HEK293 (cell line): ENCODE measurements around the gene RASA3.

Experiments
- CTCF ChIP-seq: fragments of 450-650 bp; formaldehyde crosslinking; IDR thresholded peaks from 2 replicates; pipeline ENCODE4 v1.5.1; 2016; ENCODE audit warnings: missing biosample characterization, missing genetic modification characterization
- SALL2 ChIP-seq: fragments of 450-650 bp; formaldehyde crosslinking; IDR thresholded peaks from 2 replicates; pipeline ENCODE4 v1.5.0; 2017; ENCODE audit warnings: missing biosample characterization, mild to moderate bottlenecking, missing genetic modification characterization, borderline replicate concordance
- SETDB1 ChIP-seq: IDR thresholded peaks from one replicate; pipeline ENCODE4 v1.6.1; 2017; ENCODE audit warnings: mild to moderate bottlenecking, low read length, moderate library complexity, mixed read lengths; ENCODE audit not compliant: insufficient read length
- YY1 ChIP-seq: fragments of 450-650 bp; formaldehyde crosslinking; IDR thresholded peaks from 2 replicates; pipeline ENCODE4 v1.5.1; 2018; ENCODE audit warnings: missing biosample characterization, missing genetic modification characterization
- ZBTB7A ChIP-seq: fragments of 450-650 bp; formaldehyde crosslinking; IDR thresholded peaks from 2 replicates; pipeline ENCODE4 v1.5.1; 2016; ENCODE audit warnings: low read depth, missing biosample characterization, missing genetic modification characterization
- ZNF121 ChIP-seq: fragments of 450-650 bp; formaldehyde crosslinking; IDR thresholded peaks from 2 replicates; pipeline ENCODE4 v1.5.1; 2016; ENCODE audit warnings: missing biosample characterization, missing genetic modification characterization
- ZNF654 ChIP-seq: fragments of 450-650 bp; formaldehyde crosslinking; IDR thresholded peaks from 2 replicates; pipeline ENCODE4 v1.5.1; 2016; ENCODE audit warnings: low read depth, missing biosample characterization, missing genetic modification characterization

GRCh38 chr13:114153485-114154080, 21.2 kb upstream of the RASA3 start:
- TF ChIP-seq CTCF (tag by site-specific recombination) (no peak), ZBTB7A (no peak), ZNF121 (tag by site-specific recombination) (no peak), SETDB1 (no peak), ZNF654 (tag by site-specific recombination) (no peak), YY1 (no peak), SALL2 (no peak)
